GM19324 (cell line): ENCODE data around the gene GLCCI1.

Experiments used
- ATAC-seq: cut with Tn5 transposase; IDR thresholded peaks from one replicate; pipeline ENCODE4 v1.9.1; 2021; ENCODE audit warnings: mild to moderate bottlenecking, moderate library complexity; ENCODE audit not compliant: unreplicated experiment, low FRiP score

Gene GLCCI1

GRCh38 chr7:7959979-7960670 lies 8.5 kb upstream of the GLCCI1 start:
- peak; percentile 89 for ATAC-seq

DNA sequence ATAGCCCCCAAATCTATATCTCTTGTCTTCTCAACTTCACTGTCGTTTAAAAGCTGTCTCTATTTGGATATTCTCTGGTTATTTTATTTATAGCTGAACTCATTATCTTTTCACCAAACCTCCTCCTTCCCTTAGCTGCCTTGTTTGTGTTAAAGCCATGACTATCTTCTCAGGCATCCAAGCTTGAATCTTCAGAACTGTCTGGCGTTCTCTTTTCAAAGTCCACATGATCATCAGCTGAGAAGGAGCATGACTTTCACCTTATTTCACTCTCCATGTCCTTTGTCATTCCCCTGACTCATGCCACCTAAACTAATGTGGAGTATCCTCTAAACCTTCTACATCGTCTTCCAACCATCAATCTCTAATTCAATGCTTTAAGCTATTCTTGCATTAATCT lies 5.7 kb upstream of the GLCCI1 start:
- ATAC-seq: no peak

DNA sequence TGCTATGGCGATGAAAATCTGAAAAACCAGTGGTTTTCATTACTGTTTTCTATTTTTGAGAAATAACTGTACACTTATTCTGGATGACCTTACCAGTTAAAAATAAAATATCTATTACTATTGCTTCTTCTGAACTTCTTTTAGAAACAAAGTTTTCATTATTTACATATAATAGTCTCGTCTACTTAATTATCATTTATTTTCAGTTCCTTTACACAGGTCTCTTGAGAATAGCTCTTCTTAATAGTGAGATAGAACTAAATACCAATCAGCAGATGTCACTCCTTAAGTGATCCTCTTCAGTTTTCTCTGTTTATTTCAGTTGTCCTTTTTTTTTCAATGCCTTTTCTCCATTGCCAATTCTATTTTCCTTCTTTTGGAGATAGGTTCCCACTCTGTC lies 4.3 kb upstream of the GLCCI1 start:
- ATAC-seq: no peak

DNA sequence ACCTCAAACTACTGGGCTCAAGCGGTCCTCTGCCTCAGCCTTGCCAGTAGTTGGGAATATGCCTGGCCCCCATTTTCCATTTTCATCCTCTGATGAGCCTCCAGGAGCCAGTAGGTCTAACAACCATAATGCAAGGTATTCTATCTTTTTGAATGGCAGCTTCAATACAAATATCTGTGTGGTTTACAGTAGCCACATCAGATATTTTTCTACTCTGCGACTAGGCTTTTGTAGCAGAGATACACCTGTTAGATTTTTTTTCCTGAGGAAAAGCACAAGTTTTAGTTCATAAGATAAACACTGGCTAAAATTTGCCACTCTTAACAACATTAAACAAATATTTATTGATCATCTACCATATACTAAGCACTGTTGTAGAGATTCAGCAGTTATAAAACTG lies 3.9 kb upstream of the GLCCI1 start:
- no peak for ATAC-seq

DNA sequence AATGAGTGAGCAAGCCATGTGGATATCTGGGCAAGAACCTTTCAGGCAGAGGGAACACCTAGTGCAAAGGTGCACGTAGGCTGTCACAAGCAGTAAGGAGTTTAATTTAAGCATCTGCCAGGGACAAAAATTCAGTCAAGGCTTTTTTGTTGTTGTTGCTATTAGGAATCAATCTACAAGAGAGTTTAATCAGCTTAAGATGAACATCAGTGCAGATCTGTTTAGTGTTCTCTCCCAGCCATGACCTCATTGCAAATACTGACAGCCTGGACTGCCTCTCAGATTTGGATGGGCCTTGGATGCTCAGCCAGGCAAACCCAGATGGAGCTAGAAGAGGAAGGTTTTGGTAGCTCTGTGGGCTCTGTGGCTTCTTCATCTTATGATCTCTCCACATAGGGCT lies 3.3 kb upstream of the GLCCI1 start:
- no peak for ATAC-seq

DNA sequence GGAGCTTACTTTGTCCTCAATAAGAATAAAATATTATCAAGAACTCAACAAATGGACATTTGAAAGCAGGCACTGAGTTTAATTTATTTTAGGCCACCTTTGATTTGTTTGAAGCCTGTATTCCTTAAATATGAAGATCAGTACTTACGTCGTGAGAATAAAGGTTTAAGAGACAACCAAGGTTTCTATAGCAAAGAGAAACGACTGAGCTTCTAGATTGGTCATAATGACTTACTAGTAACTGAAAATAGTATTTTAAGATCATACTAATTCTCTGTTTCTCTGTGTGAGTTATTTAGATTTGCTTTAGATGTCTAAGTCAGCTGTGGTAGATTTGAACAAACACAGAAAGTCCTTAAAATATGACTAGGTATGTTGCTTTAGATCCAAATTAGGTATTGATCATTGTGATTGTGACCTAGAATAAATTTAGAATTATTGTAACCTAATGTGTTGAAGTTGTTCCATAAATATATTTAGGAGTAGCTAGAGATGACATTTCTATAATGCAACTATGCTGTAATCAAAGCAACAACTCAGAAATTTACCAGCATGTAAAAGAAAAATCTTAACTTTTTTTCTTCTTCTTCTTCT lies 2.4 kb upstream of the GLCCI1 start:
- ATAC-seq: no peak

- ATAC-seq: no peak
Measured at GRCh38 chr7:7967886-7968543, 581 bp upstream of the GLCCI1 start.

DNA sequence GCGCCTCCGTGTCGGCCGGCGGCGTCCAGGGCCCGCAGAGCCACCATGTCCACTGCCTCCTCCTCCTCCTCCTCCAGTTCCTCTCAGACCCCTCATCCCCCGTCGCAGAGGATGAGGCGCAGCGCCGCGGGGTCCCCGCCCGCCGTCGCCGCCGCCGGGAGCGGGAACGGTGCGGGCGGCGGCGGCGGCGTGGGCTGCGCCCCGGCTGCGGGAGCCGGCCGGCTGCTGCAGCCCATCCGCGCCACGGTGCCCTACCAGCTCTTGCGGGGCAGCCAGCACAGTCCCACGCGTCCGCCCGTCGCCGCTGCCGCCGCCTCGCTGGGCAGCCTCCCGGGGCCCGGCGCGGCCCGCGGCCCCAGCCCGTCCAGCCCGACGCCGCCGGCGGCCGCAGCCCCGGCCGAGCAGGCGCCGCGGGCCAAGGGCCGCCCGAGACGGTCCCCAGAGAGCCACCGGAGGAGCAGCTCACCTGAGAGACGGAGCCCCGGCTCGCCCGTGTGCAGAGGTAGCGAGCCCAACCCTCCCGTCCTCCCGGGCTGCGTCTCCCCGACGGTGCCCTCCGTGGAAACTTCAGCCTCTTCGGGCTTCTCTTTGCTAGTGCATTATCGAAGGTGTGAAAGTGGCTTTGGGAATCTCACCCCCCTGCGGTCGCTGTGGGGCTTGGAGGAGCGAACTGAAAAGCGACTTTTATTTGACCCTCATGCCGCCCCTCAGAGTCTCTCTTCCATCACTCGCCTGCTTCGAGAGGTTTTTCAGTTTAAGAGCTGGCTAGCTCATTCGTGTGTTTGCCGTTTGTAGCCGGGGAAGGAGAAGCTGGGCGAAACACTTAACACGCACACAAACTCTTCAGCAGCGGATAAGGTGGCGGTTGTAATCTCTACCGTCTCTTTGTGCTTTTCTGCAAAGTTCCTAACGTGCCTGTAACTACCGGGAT lies 975 bp downstream of the GLCCI1 start:
- peak; percentile 2 for ATAC-seq

DNA sequence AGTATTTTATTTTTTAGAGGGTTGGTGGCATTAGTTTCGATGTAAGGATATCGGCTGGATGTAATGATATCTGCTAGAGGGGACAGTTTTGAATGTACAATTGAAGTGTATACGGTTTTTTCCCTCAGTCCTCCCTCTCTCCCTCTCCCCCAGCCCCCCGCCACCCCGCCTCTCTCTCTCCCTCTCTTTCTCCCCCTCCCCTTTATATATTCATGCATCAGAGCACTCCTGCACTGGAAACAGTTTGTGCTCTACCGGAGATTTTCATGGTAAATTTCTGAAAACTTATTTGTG lies 1.6 kb downstream of the GLCCI1 start:
- no peak for ATAC-seq

DNA sequence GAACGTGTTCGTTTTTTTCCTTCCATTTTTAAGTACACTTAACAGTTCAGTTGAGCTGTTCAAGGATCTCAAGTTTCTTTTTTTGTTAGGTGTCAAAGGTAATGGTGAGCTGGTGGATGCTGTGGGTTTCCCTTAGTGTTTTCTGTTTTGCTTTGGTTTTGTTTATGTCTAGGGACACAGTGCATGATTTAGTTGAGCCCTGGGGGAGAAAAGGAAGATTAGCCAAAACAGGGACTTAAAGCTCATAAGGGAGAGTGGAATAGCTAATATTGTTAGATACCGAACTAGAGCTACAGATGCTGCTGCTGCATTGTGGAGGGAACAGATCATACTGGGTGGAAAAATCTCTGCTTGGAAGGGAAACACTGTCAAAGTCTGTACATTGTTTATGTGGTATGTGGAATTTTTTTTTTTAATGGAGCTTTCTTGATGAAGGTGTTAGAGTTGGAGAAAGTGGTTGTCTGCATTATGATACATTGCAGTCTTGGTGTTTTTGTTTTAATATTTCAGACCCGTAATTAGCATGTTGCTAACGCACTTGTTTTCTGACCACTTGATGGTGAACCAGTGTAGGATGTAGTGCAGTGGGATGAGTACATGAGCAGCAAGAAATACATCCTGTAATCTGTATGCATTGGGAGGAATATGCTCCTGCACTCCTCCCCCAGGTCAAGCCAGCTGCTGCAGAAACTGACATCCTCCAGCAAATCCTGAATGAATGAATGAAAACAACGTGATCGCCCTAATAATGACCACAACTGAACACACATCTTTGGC lies 2.1 kb downstream of the GLCCI1 start:
- ATAC-seq: no peak

GRCh38 chr7:7971308-7972040 lies 2.9 kb downstream of the GLCCI1 start:
- no peak for ATAC-seq

- ATAC-seq: no peak
Measured at GRCh38 chr7:7972128-7972527, 3.5 kb downstream of the GLCCI1 start.

GRCh38 chr7:7972922-7973594 lies 4.5 kb downstream of the GLCCI1 start:
- no peak for ATAC-seq

GRCh38 chr7:7976677-7977076 lies 8.1 kb downstream of the GLCCI1 start:
- no peak for ATAC-seq

DNA sequence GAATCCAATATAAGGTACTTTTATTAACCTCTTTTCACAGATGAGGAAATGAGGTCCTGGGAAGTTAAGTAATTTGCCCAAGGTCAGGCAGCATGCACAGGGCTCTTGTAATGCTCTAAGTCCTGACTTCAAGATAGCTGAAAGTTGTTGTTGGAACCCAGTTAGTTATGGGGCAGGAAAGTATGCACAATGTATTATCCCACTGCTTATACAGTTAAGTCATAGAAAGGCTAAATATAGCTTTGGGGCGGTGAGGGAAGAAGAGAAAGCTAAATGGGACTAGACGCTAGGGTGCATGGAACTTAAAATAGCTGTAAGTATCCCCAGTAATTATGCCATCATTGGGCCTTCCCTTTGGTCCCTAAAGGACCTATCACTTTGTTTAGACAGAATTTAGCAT lies 9.2 kb downstream of the GLCCI1 start:
- ATAC-seq: no peak

DNA sequence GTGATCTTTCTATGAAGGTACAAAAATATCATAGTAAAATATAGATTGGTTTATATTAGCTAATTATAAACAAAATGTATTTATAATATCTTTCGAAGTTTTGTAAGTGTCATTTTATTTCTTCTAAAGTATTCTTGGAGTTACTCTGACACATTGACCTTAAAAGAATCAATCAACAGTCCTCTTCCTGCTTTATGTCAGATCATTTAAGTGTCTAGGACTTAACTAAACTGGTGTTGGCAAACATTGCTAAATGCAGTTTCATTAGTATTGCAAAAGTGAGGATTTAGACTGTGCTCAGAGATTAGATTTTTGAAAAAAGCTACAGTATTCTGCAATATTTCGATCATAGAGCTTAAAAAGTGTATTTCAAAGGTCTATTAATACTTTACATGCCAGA lies 10.3 kb downstream of the GLCCI1 start:
- ATAC-seq: no peak

GRCh38 chr7:7979558-7979957 lies 11.0 kb downstream of the GLCCI1 start:
- ATAC-seq: no peak

- ATAC-seq: no peak
Measured at GRCh38 chr7:7980134-7980533, 11.5 kb downstream of the GLCCI1 start.

DNA sequence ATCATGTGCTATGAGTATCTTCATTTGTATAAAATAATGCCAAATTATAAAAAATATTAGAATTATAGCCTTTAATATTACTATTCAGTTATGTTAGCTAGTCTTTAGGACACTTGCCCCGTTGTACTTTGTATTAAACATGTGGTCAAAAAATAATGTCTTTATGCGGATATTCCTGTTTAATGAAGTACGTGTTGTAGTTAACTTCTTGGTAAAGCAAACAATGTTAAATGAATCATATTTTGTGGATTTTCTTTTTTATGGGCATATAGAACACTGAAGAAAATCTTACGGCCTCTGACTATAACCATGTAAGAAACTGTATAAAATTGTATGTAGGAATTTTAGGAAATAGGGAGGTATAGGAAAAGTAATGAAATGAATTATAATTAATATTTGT lies 14.3 kb downstream of the GLCCI1 start:
- no peak for ATAC-seq
